Measurements from ENCODE around the gene WRAP53.

Gene WRAP53

GRCh38 chr17:7727886-7728285, 39.6 kb downstream of the WRAP53 start:
- no peak overlapping the region for H2AFZ ChIP-seq (ENCODE audit: insufficient read depth, low read length, poor library complexity)
- no peak overlapping the region for H2BK12ac ChIP-seq (ENCODE audit: low read length)
- no peak for DNase-seq
- no peak overlapping the region for H3K4me2 ChIP-seq (ENCODE audit: low read length)
- no peak overlapping the region for H3K18ac ChIP-seq (ENCODE audit: low read length)
- H4K91ac ChIP-seq (ENCODE audit: low read depth, low read length), result no peak overlapping the region
- WGBS (ENCODE audit: extremely low coverage, insufficient coverage, insufficient read length), result no CpG with 5 or more reads among the region's 3 CpGs
- H3K79me2 ChIP-seq (ENCODE audit: control insufficient read depth, insufficient read depth, low read length, poor library complexity), result no peaks in the 10 kb centered on the region
- peaks cover 4% of the 10 kb centered on the region for H3K9me3 ChIP-seq (ENCODE audit: insufficient read depth, low read depth, low read length)
- H3K4me1 ChIP-seq (ENCODE audit: control insufficient read depth in 1 of 2, insufficient read depth in 2 of 2, low read length in 2 of 2), result no peaks in the 10 kb centered on the region
- H3K27me3 ChIP-seq (ENCODE audit: insufficient read depth, low read length), result no peaks in the 10 kb centered on the region
- no peak overlapping the region for H4K12ac ChIP-seq (ENCODE audit: low read depth, low read length)
- no peak overlapping the region for H3K27ac ChIP-seq (ENCODE audit: low read depth, low read length)
- H3K9ac ChIP-seq (ENCODE audit: low read length), result no peak overlapping the region
- no peak overlapping the region for H2BK120ac ChIP-seq (ENCODE audit: insufficient read depth, low read length, poor library complexity)
- no peaks in the 10 kb centered on the region for H3K79me1 ChIP-seq (ENCODE audit: low read length)
- H2BK5ac ChIP-seq (ENCODE audit: low read depth, low read length, poor library complexity), result no peak overlapping the region
- no peak overlapping the region for H3K23ac ChIP-seq (ENCODE audit: low read length)
- no peaks in the 10 kb centered on the region for H3K36me3 ChIP-seq (ENCODE audit: control insufficient read depth in 1 of 2, insufficient read depth in 2 of 2, low read length in 2 of 2)
- H2AK5ac ChIP-seq (ENCODE audit: low read length), result no peak overlapping the region
- no peak overlapping the region for H3K4me3 ChIP-seq (ENCODE audit: low read depth, low read length)
- no peak overlapping the region for H3K14ac ChIP-seq (ENCODE audit: low read length)
- no peak overlapping the region for H3K4ac ChIP-seq (ENCODE audit: low read depth, low read length)
- no peak overlapping the region for H4K8ac ChIP-seq (ENCODE audit: low read depth, low read length)

- no CpG with 5 or more reads among the region's 1 CpG for WGBS (ENCODE audit: extremely low coverage, insufficient coverage, insufficient read length)
Measured at GRCh38 chr17:7729816-7730215, 41.5 kb downstream of the WRAP53 start.

GRCh38 chr17:7732981-7733539, 44.8 kb downstream of the WRAP53 start:
- H2BK5ac ChIP-seq (ENCODE audit: low read depth, low read length, poor library complexity), result no peak overlapping the region
- peaks cover 3% of the 10 kb centered on the region for H3K9me3 ChIP-seq (ENCODE audit: insufficient read depth, low read depth, low read length)
- no CpG with 5 or more reads among the region's 14 CpGs for WGBS (ENCODE audit: extremely low coverage, insufficient coverage, insufficient read length)
- no peak overlapping the region for H3K9ac ChIP-seq (ENCODE audit: low read length)
- H3K4me3 ChIP-seq (ENCODE audit: low read depth, low read length), result no peak overlapping the region
- H3K27me3 ChIP-seq (ENCODE audit: insufficient read depth, low read length), result peaks cover 8% of the 10 kb centered on the region
- no peak overlapping the region for H3K23ac ChIP-seq (ENCODE audit: low read length)
- H4K12ac ChIP-seq (ENCODE audit: low read depth, low read length), result no peak overlapping the region
- no peak overlapping the region for H3K27ac ChIP-seq (ENCODE audit: low read depth, low read length)
- no peak overlapping the region for H2AFZ ChIP-seq (ENCODE audit: insufficient read depth, low read length, poor library complexity)
- no peak overlapping the region for H3K4me2 ChIP-seq (ENCODE audit: low read length)
- no peaks in the 10 kb centered on the region for H3K36me3 ChIP-seq (ENCODE audit: control insufficient read depth in 1 of 2, insufficient read depth in 2 of 2, low read length in 2 of 2)
- H4K8ac ChIP-seq (ENCODE audit: low read depth, low read length), result no peak overlapping the region
- no peak overlapping the region for H3K14ac ChIP-seq (ENCODE audit: low read length)
- no peaks in the 10 kb centered on the region for H3K79me2 ChIP-seq (ENCODE audit: control insufficient read depth, insufficient read depth, low read length, poor library complexity)
- no peak for DNase-seq
- no peak overlapping the region for H2BK12ac ChIP-seq (ENCODE audit: low read length)
- no peak overlapping the region for H3K18ac ChIP-seq (ENCODE audit: low read length)
- no peak overlapping the region for H2AK5ac ChIP-seq (ENCODE audit: low read length)
- no peaks in the 10 kb centered on the region for H3K79me1 ChIP-seq (ENCODE audit: low read length)
- no peak overlapping the region for H2BK120ac ChIP-seq (ENCODE audit: insufficient read depth, low read length, poor library complexity)
- H4K91ac ChIP-seq (ENCODE audit: low read depth, low read length), result no peak overlapping the region
- no peak overlapping the region for H3K4ac ChIP-seq (ENCODE audit: low read depth, low read length)
- no peaks in the 10 kb centered on the region for H3K4me1 ChIP-seq (ENCODE audit: control insufficient read depth in 1 of 2, insufficient read depth in 2 of 2, low read length in 2 of 2)

More at GRCh38 chr17:7729816-7730215, 41.5 kb downstream of the WRAP53 start:
- no peak overlapping the region for H2AFZ ChIP-seq (ENCODE audit: insufficient read depth, low read length, poor library complexity)
- H2BK12ac ChIP-seq (ENCODE audit: low read length), result no peak overlapping the region
- H4K12ac ChIP-seq (ENCODE audit: low read depth, low read length), result no peak overlapping the region
- H4K91ac ChIP-seq (ENCODE audit: low read depth, low read length), result no peak overlapping the region
- no peak overlapping the region for H2BK5ac ChIP-seq (ENCODE audit: low read depth, low read length, poor library complexity)
- no peaks in the 10 kb centered on the region for H3K79me2 ChIP-seq (ENCODE audit: control insufficient read depth, insufficient read depth, low read length, poor library complexity)
- H3K27me3 ChIP-seq (ENCODE audit: insufficient read depth, low read length), result no peaks in the 10 kb centered on the region
- no peaks in the 10 kb centered on the region for H3K36me3 ChIP-seq (ENCODE audit: control insufficient read depth in 1 of 2, insufficient read depth in 2 of 2, low read length in 2 of 2)
- no peak overlapping the region for H3K4me3 ChIP-seq (ENCODE audit: low read depth, low read length)
- H3K9ac ChIP-seq (ENCODE audit: low read length), result no peak overlapping the region
- H3K9me3 ChIP-seq (ENCODE audit: insufficient read depth, low read depth, low read length), result peaks cover 4% of the 10 kb centered on the region
- H3K27ac ChIP-seq (ENCODE audit: low read depth, low read length), result no peak overlapping the region
- no peak overlapping the region for H2AK5ac ChIP-seq (ENCODE audit: low read length)
- no peaks in the 10 kb centered on the region for H3K79me1 ChIP-seq (ENCODE audit: low read length)
- no peak overlapping the region for H3K18ac ChIP-seq (ENCODE audit: low read length)
- H3K14ac ChIP-seq (ENCODE audit: low read length), result no peak overlapping the region
- H4K8ac ChIP-seq (ENCODE audit: low read depth, low read length), result no peak overlapping the region
- no peak overlapping the region for H2BK120ac ChIP-seq (ENCODE audit: insufficient read depth, low read length, poor library complexity)
- no peak overlapping the region for H3K23ac ChIP-seq (ENCODE audit: low read length)
- no peak overlapping the region for H3K4ac ChIP-seq (ENCODE audit: low read depth, low read length)
- H3K4me1 ChIP-seq (ENCODE audit: control insufficient read depth in 1 of 2, insufficient read depth in 2 of 2, low read length in 2 of 2), result no peaks in the 10 kb centered on the region
- no peak overlapping the region for H3K4me2 ChIP-seq (ENCODE audit: low read length)
- DNase-seq, result no peak

GRCh38 chr17:7737601-7738000, 49.3 kb downstream of the WRAP53 start:
- no peaks in the 10 kb centered on the region for H3K36me3 ChIP-seq (ENCODE audit: control insufficient read depth in 1 of 2, insufficient read depth in 2 of 2, low read length in 2 of 2)
- no peaks in the 10 kb centered on the region for H3K79me2 ChIP-seq (ENCODE audit: control insufficient read depth, insufficient read depth, low read length, poor library complexity)
- DNase-seq, result no peak
- peaks cover 8% of the 10 kb centered on the region for H3K27me3 ChIP-seq (ENCODE audit: insufficient read depth, low read length)
- no peak overlapping the region for H4K12ac ChIP-seq (ENCODE audit: low read depth, low read length)
- H4K91ac ChIP-seq (ENCODE audit: low read depth, low read length), result no peak overlapping the region
- no peak overlapping the region for H3K27ac ChIP-seq (ENCODE audit: low read depth, low read length)
- H2AK5ac ChIP-seq (ENCODE audit: low read length), result no peak overlapping the region
- no peak overlapping the region for H2AFZ ChIP-seq (ENCODE audit: insufficient read depth, low read length, poor library complexity)
- no peak overlapping the region for H3K23ac ChIP-seq (ENCODE audit: low read length)
- H3K9ac ChIP-seq (ENCODE audit: low read length), result no peak overlapping the region
- no peak overlapping the region for H2BK12ac ChIP-seq (ENCODE audit: low read length)
- H3K4ac ChIP-seq (ENCODE audit: low read depth, low read length), result no peak overlapping the region
- no peak overlapping the region for H3K18ac ChIP-seq (ENCODE audit: low read length)
- H3K4me3 ChIP-seq (ENCODE audit: low read depth, low read length), result no peak overlapping the region
- no peak overlapping the region for H4K8ac ChIP-seq (ENCODE audit: low read depth, low read length)
- H3K9me3 ChIP-seq (ENCODE audit: insufficient read depth, low read depth, low read length), result peaks cover 3% of the 10 kb centered on the region
- no CpG with 5 or more reads among the region's 5 CpGs for WGBS (ENCODE audit: extremely low coverage, insufficient coverage, insufficient read length)
- no peaks in the 10 kb centered on the region for H3K79me1 ChIP-seq (ENCODE audit: low read length)
- no peak overlapping the region for H2BK120ac ChIP-seq (ENCODE audit: insufficient read depth, low read length, poor library complexity)
- H3K4me1 ChIP-seq (ENCODE audit: control insufficient read depth in 1 of 2, insufficient read depth in 2 of 2, low read length in 2 of 2), result no peaks in the 10 kb centered on the region
- H3K4me2 ChIP-seq (ENCODE audit: low read length), result no peak overlapping the region
- no peak overlapping the region for H2BK5ac ChIP-seq (ENCODE audit: low read depth, low read length, poor library complexity)
- no peak overlapping the region for H3K14ac ChIP-seq (ENCODE audit: low read length)
